ENCODE data around the gene PRDM8. TPM values are rescaled to one million over a fixed set of nuclear protein-coding genes. Genes with fewer than 3 reads are reported as not detected.

PRDM8 gene
- total RNA-seq, 1 donor from 2014 or later, result 0.07 TPM

GRCh38 chr4:80187677-80188076 lies 9.6 kb upstream of the PRDM8 start:
- Mint-ChIP-seq H3K4me1 (ENCODE audit: low read depth) (peaks cover 35% of the 10 kb centered on the region), H3K9me3 (ENCODE audit: low read depth) (no peaks in the 10 kb centered on the region), H3K4me3 (ENCODE audit: unreplicated experiment) (no peak overlapping the region), H3K27ac (ENCODE audit: unreplicated experiment) (no peak overlapping the region), H3K36me3 (ENCODE audit: low read depth) (peaks cover 11% of the 10 kb centered on the region), H3K27me3 (ENCODE audit: low read depth) (peaks cover 90% of the 10 kb centered on the region)
- TF ChIP-seq CTCF (IDR thresholded peaks at IDR 0.05), result no peak
- no peak for DNase-seq (ENCODE audit: low spot score)

GRCh38 chr4:80188457-80188800 lies 8.9 kb upstream of the PRDM8 start:
- Mint-ChIP-seq H3K4me3 (ENCODE audit: unreplicated experiment) (no peak overlapping the region), H3K27me3 (ENCODE audit: low read depth) (peaks cover 91% of the 10 kb centered on the region), H3K27ac (ENCODE audit: unreplicated experiment) (no peak overlapping the region), H3K36me3 (ENCODE audit: low read depth) (peaks cover 10% of the 10 kb centered on the region), H3K4me1 (ENCODE audit: low read depth) (peaks cover 31% of the 10 kb centered on the region), H3K9me3 (ENCODE audit: low read depth) (no peaks in the 10 kb centered on the region)
- no peak for DNase-seq (ENCODE audit: low spot score)
- no peak for TF ChIP-seq CTCF (IDR thresholded peaks at IDR 0.05)

- Mint-ChIP-seq H3K27ac (ENCODE audit: unreplicated experiment) (no peak overlapping the region), H3K9me3 (ENCODE audit: low read depth) (no peaks in the 10 kb centered on the region), H3K27me3 (ENCODE audit: low read depth) (peaks cover 96% of the 10 kb centered on the region), H3K36me3 (ENCODE audit: low read depth) (peaks cover 10% of the 10 kb centered on the region), H3K4me3 (ENCODE audit: unreplicated experiment) (no peak overlapping the region), H3K4me1 (ENCODE audit: low read depth) (peaks cover 30% of the 10 kb centered on the region)
- TF ChIP-seq CTCF (IDR thresholded peaks at IDR 0.05), result no peak
- no peak for DNase-seq (ENCODE audit: low spot score)
Observed at GRCh38 chr4:80188801-80189458, 8.4 kb upstream of the PRDM8 start.

GRCh38 chr4:80189581-80189955 lies 7.7 kb upstream of the PRDM8 start:
- Mint-ChIP-seq H3K4me1 (ENCODE audit: low read depth) (peaks cover 24% of the 10 kb centered on the region), H3K27me3 (ENCODE audit: low read depth) (peaks cover 97% of the 10 kb centered on the region)

GRCh38 chr4:80189956-80190677 lies 7.2 kb upstream of the PRDM8 start:
- Mint-ChIP-seq H3K9me3 (ENCODE audit: low read depth) (no peaks in the 10 kb centered on the region), H3K27ac (ENCODE audit: unreplicated experiment) (no peak overlapping the region), H3K36me3 (ENCODE audit: low read depth) (peaks cover 8% of the 10 kb centered on the region), H3K27me3 (ENCODE audit: low read depth) (peaks cover 97% of the 10 kb centered on the region), H3K4me1 (ENCODE audit: low read depth) (peaks cover 18% of the 10 kb centered on the region), H3K4me3 (ENCODE audit: unreplicated experiment) (no peak overlapping the region)
- no peak for DNase-seq (ENCODE audit: low spot score)
- no peak for TF ChIP-seq CTCF (IDR thresholded peaks at IDR 0.05)

More at GRCh38 chr4:80189581-80189955, 7.7 kb upstream of the PRDM8 start:
- Mint-ChIP-seq H3K36me3 (ENCODE audit: low read depth) (peaks cover 8% of the 10 kb centered on the region), H3K4me3 (ENCODE audit: unreplicated experiment) (no peak overlapping the region), H3K27ac (ENCODE audit: unreplicated experiment) (no peak overlapping the region), H3K9me3 (ENCODE audit: low read depth) (no peaks in the 10 kb centered on the region)
- no peak for TF ChIP-seq CTCF (IDR thresholded peaks at IDR 0.05)
- no peak for DNase-seq (ENCODE audit: low spot score)

All from chondrocyte (in vitro differentiated cells).